Measurements from ENCODE around the gene TCOF1. TPM values are rescaled to one million over a fixed set of nuclear protein-coding genes. Genes with fewer than 3 reads are reported as not detected.

TCOF1 gene
- total and polyA plus RNA-seq, 2 of the 8 experiments (the other 6 are each of a cell fraction or from before 2014, with no cell fraction given): 35.9 to 170 TPM

DNA sequence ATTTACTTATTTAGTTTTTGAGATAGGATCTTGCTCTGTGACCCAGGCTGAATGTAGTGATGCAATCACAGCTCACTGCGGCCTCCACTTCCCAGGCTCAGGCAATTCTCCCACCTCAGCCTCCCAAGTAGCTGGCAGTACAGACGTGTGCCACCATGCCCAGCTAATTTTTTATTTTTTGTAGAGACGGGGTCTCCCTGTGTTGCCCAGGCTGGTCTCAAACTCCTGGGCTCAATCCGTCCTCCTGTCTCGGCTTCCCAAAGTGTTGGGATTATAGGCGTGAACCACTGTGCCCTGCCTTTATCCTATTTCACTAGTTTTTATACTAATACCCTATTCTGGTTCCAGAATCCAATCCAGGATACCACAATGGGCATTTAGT, 85.2 kb downstream of the TCOF1 start:
- H3K23ac ChIP-seq (ENCODE audit: insufficient read length): no peak overlapping the region
- POLR2A ChIA-PET (ENCODE audit: partially characterized antibody): interaction anchor here (0.8 to 7.7 kb wide), 21 partner anchors 9 to 224 kb away, joined by 3 to 70 read pairs (median 4); partner anchors contain the start of genes CD74 and RPS14
- no peak overlapping the region for H4K91ac ChIP-seq (replicated peaks; ENCODE audit: insufficient read length, low read length)
- no peak overlapping the region for H2BK5ac ChIP-seq (ENCODE audit: low read depth, low read length)
- no peak overlapping the region for H4K8ac ChIP-seq (ENCODE audit: extremely low read depth, insufficient read depth, low read length)
- H3K79me2 ChIP-seq (ENCODE audit: control insufficient read depth in 1 of 2, insufficient read depth in 2 of 2, low read length in 2 of 2): peaks cover under 1 to 16% of the 10 kb centered on the region in 2 experiments
- H2BK12ac ChIP-seq (ENCODE audit: low read depth, low read length): no peak overlapping the region
- no peaks in the 10 kb centered on the region for H3K9me3 ChIP-seq (ENCODE audit: insufficient read depth in 2 of 2, low read depth in 1 of 2, low read length in 1 of 2)
- no peak overlapping the region for H3K4me2 ChIP-seq (ENCODE audit: insufficient read depth in 1 of 2, low read depth in 2 of 2, low read length in 2 of 2)
- 77% methylated on average over 6 of the region's 6 CpGs; no CpG with 5 or more reads in 1 of the 2 experiments for WGBS, 2 experiments (ENCODE audit: extremely low coverage in 1 of 2, insufficient coverage in 1 of 2, insufficient read length in 1 of 2, insufficient replicate concordance in 2 of 2, low coverage in 1 of 2, low lambda C conversion rate in 2 of 2, missing lambda C conversion rate in 1 of 2)
- no peak overlapping the region for H4K5ac ChIP-seq (ENCODE audit: insufficient read length, low read depth, low read length)
- H3K36me3 ChIP-seq (ENCODE audit: control insufficient read depth in 2 of 4, insufficient read depth in 4 of 4, low read length in 3 of 4): peaks cover 41 to 47% (median 44%) of the 10 kb centered on the region in 4 experiments
- H3K27ac ChIP-seq (ENCODE audit: low read depth, low read length): no peak overlapping the region
- FAIRE-seq: no peak
- 0 out of 2 replicates have a peak, but pooled peaks cover under 1% of the 10 kb centered on the region for H3K79me1 ChIP-seq (ENCODE audit: low read depth, low read length)
- H2BK20ac ChIP-seq (ENCODE audit: low read length): no peak overlapping the region
- no peak overlapping the region for H3K18ac ChIP-seq (ENCODE audit: extremely low read depth, low read length)
- no peak overlapping the region for H2AFZ ChIP-seq (ENCODE audit: low read length)
- H3K14ac ChIP-seq (ENCODE audit: insufficient read length): no peak overlapping the region
- H3K23me2 ChIP-seq (ENCODE audit: low read depth, low read length): no peaks in the 10 kb centered on the region
- peaks cover 12 to 22% of the 10 kb centered on the region in 2 experiments for H4K20me1 ChIP-seq (replicated peaks in 1 of 2; ENCODE audit: control insufficient read depth in 1 of 2, insufficient read depth in 2 of 2, low read length in 2 of 2)
- CTCF ChIA-PET (ENCODE audit: partially characterized antibody): interaction anchor here (0.8 to 14.1 kb wide), 6 partner anchors 15 to 118 kb away, joined by 3 to 245 read pairs (median 3); no protein-coding TSS in a partner anchor
- H3K4me1 ChIP-seq (replicated peaks in 1 of 4; ENCODE audit: control insufficient read depth in 3 of 4, insufficient read depth in 4 of 4, low read length in 3 of 4): peaks cover 3 to 8% (median 5%) of the 10 kb centered on the region in 4 experiments
- H3K27me3 ChIP-seq (replicated peaks in 1 of 4; ENCODE audit: control insufficient read depth in 3 of 4, extremely low read depth in 1 of 4, insufficient read depth in 3 of 4, low read length in 3 of 4): no peaks in the 10 kb centered on the region
- no peak overlapping the region for H3K4me3 ChIP-seq (ENCODE audit: extremely low read depth in 1 of 4, insufficient read depth in 2 of 4, low read depth in 3 of 4, low read length in 4 of 4)
- no peak for DNase-seq (ENCODE audit: low read depth in 1 of 2, low spot score in 2 of 2)
- no peak overlapping the region for H3K56ac ChIP-seq (replicated peaks; ENCODE audit: insufficient read length, low read depth, low read length)
- H3K4ac ChIP-seq (replicated peaks; ENCODE audit: insufficient read length, low read depth, low read length): no peak overlapping the region
- H2BK15ac ChIP-seq (ENCODE audit: low read length): no peak overlapping the region
- H2BK120ac ChIP-seq (replicated peaks; ENCODE audit: low read depth, low read length): no peak overlapping the region
- H2AK5ac ChIP-seq (ENCODE audit: low read depth, low read length): no peak overlapping the region
- no peak overlapping the region for H3K9ac ChIP-seq (replicated peaks in 1 of 4; ENCODE audit: extremely low read depth in 1 of 4, low read depth in 3 of 4, low read length in 3 of 4)
- TF ChIP-seq, protein P1, sequence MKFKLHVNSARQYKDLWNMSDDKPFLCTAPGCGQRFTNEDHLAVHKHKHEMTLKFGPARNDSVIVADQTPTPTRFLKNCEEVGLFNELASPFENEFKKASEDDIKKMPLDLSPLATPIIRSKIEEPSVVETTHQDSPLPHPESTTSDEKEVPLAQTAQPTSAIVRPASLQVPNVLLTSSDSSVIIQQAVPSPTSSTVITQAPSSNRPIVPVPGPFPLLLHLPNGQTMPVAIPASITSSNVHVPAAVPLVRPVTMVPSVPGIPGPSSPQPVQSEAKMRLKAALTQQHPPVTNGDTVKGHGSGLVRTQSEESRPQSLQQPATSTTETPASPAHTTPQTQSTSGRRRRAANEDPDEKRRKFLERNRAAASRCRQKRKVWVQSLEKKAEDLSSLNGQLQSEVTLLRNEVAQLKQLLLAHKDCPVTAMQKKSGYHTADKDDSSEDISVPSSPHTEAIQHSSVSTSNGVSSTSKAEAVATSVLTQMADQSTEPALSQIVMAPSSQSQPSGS (IDR thresholded peaks at IDR 0.05; ENCODE audit: low read length): peak; percentile 32; the same call in 1 of the 2 replicates
- TF ChIP-seq, protein P2, sequence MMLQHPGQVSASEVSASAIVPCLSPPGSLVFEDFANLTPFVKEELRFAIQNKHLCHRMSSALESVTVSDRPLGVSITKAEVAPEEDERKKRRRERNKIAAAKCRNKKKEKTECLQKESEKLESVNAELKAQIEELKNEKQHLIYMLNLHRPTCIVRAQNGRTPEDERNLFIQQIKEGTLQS (IDR thresholded peaks at IDR 0.05; ENCODE audit: insufficient read depth, low read depth, low read length): 0 out of 2 replicates have a peak, but pooled peaks have one; percentile 38
- TF ChIP-seq SIN3A (conservative IDR thresholded peaks at IDR 0.05 in 1 of 2, IDR thresholded peaks at IDR 0.05 in 1 of 2; ENCODE audit: low read depth in 1 of 2, low read length in 2 of 2) (0 out of 4 replicates have a peak, but pooled peaks of 1 of the 2 experiments have one; percentile 17), TAF7 (optimal IDR thresholded peaks at IDR 0.05; ENCODE audit: borderline replicate concordance, low read depth, low read length) (no peak), KDM4A (IDR thresholded peaks at IDR 0.05; ENCODE audit: low read depth, low read length, severe bottlenecking) (no peak), POLR2AphosphoS5 (IDR thresholded peaks at IDR 0.05; ENCODE audit: low read depth, low read length) (peak; percentile 82), NRF1 (IDR thresholded peaks at IDR 0.05; ENCODE audit: low read depth, low read length) (no peak), SUZ12 (IDR thresholded peaks at IDR 0.05; ENCODE audit: low read length) (no peak)
- TF ChIP-seq, protein P3, sequence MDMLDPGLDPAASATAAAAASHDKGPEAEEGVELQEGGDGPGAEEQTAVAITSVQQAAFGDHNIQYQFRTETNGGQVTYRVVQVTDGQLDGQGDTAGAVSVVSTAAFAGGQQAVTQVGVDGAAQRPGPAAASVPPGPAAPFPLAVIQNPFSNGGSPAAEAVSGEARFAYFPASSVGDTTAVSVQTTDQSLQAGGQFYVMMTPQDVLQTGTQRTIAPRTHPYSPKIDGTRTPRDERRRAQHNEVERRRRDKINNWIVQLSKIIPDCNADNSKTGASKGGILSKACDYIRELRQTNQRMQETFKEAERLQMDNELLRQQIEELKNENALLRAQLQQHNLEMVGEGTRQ (IDR thresholded peaks at IDR 0.05; ENCODE audit: low read length): no peak
